Activated CD8-positive, alpha-beta T cell treated with anti-CD3 and anti-CD28 coated beads for 36 hours (primary cell): ENCODE results near the gene GRID2. TPM values are rescaled to one million over a fixed set of nuclear protein-coding genes. Genes with fewer than 3 reads are reported as not detected.

ENCODE experiments used
- ATAC-seq: fragments of 200-7000 bp; cut with Tn5 transposase; one replicate; pipeline ENCODE4 v1.10.0; 2021; ENCODE audit warnings: mild to moderate bottlenecking, moderate library complexity
- CTCF ChIA-PET: fragments of 350-600 bp; sonication (Branson Sonifier 250); formaldehyde crosslinking; loops from one replicate; lab custom pipeline; 2021; ENCODE audit warnings: antibody characterized with exemption; lab: Charles Lee
- POLR2A ChIA-PET: fragments of 350-600 bp; sonication (Branson Sonifier 250); formaldehyde crosslinking; loops from one replicate; lab custom pipeline; 2021; ENCODE audit warnings: antibody characterized with exemption; lab: Charles Lee
- DNase-seq: peaks from one replicate; pipeline ENCODE4 v3.0.0-alpha.2; 2020
- H3K27ac Mint-ChIP-seq: one replicate; pipeline ENCODE4 v1.8.0; 2021; ENCODE audit warnings: mild to moderate bottlenecking, mixed read lengths
- H3K27me3 Mint-ChIP-seq: one replicate; pipeline ENCODE4 v1.8.0; 2021; ENCODE audit warnings: mixed read lengths
- H3K36me3 Mint-ChIP-seq: one replicate; pipeline ENCODE4 v1.8.0; 2021; ENCODE audit warnings: low read depth, mixed read lengths
- H3K4me1 Mint-ChIP-seq: one replicate; pipeline ENCODE4 v1.8.0; 2021; ENCODE audit warnings: low read depth, mixed read lengths
- H3K4me3 Mint-ChIP-seq: one replicate; pipeline ENCODE4 v1.8.0; 2021; ENCODE audit warnings: mild to moderate bottlenecking, moderate library complexity, mixed read lengths
- H3K9me3 Mint-ChIP-seq: one replicate; pipeline ENCODE4 v1.8.0; 2021; ENCODE audit warnings: mixed read lengths
- intact Hi-C: fragments of 100-400 bp; cut with micrococcal nuclease; formaldehyde crosslinking; loops from one replicate; pipeline ENCODE4 v1.10.0; 2022
- total RNA-seq, 2 experiments: library from RNA; stranded (reverse); gene quantifications; one replicate each; pipeline ENCODE4 v1.2.3, GENCODE V29; 2021
- TF ChIP-seq, protein P1 (sequence below): fragments of 200-600 bp; IDR thresholded peaks from one replicate; pipeline ENCODE4 v1.8.0; 2022; ENCODE audit warnings: antibody characterized with exemption, mild to moderate bottlenecking

Gene GRID2
- total RNA-seq, 2 experiments from 2014 or later, result not detected

DNA sequence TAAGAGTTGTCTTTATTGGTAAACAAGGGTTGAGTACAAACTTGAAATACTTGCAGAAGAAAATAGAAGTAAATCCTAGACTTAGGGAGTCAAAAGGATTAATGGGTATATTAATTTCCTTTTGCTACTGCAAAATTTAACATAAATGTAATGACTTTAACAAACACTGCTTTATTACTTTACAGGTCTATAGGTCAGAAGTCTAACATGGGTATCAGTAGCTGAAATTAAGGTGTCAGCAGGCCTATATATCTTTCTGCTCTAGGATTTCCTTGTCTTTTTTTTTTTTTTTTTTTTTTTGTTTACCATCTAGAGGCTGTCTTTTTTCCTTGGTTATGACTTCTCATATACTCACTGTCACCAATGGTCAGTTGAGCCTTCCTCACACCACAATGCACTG, 220.4 kb downstream of the GRID2 start:
- H3K27ac Mint-ChIP-seq, result no peak overlapping the region
- CTCF ChIA-PET, result no interaction called here
- ATAC-seq, result no peak
- H3K4me1 Mint-ChIP-seq, result no peaks in the 10 kb centered on the region
- intact Hi-C loops, result no loop called here
- TF ChIP-seq, protein P1, sequence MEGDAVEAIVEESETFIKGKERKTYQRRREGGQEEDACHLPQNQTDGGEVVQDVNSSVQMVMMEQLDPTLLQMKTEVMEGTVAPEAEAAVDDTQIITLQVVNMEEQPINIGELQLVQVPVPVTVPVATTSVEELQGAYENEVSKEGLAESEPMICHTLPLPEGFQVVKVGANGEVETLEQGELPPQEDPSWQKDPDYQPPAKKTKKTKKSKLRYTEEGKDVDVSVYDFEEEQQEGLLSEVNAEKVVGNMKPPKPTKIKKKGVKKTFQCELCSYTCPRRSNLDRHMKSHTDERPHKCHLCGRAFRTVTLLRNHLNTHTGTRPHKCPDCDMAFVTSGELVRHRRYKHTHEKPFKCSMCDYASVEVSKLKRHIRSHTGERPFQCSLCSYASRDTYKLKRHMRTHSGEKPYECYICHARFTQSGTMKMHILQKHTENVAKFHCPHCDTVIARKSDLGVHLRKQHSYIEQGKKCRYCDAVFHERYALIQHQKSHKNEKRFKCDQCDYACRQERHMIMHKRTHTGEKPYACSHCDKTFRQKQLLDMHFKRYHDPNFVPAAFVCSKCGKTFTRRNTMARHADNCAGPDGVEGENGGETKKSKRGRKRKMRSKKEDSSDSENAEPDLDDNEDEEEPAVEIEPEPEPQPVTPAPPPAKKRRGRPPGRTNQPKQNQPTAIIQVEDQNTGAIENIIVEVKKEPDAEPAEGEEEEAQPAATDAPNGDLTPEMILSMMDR, result no peak
- POLR2A ChIA-PET, result no interaction called here
- H3K9me3 Mint-ChIP-seq, result no peaks in the 10 kb centered on the region
- H3K36me3 Mint-ChIP-seq, result no peaks in the 10 kb centered on the region
- no peak for DNase-seq
- H3K27me3 Mint-ChIP-seq, result no peaks in the 10 kb centered on the region
- H3K4me3 Mint-ChIP-seq, result no peak overlapping the region

DNA sequence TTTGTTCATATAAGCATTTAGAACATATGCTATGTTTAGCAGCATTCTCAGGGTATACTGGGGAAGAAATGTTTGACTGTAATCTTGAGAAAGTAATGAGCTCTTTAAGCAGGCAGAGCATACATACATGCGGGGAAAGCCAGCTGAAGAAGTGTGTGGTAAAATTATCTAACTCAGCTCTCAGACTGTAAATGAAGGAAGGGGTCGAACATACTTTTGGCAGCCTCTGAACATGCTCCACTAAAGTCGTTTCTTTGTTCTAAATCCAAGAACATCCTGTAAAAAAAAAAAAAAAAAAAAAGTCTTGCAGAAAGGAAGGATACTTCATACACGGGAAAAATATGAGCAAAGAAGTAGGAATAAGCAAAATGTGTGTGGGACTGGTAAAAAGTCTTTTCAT, 224.8 kb downstream of the GRID2 start:
- Mint-ChIP-seq H3K27me3 (no peaks in the 10 kb centered on the region), H3K36me3 (no peaks in the 10 kb centered on the region), H3K9me3 (peaks cover 9% of the 10 kb centered on the region), H3K27ac (no peak overlapping the region), H3K4me3 (no peak overlapping the region), H3K4me1 (no peaks in the 10 kb centered on the region)
- DNase-seq (no peak), ATAC-seq (no peak)
- intact Hi-C loops, result no loop called here
- CTCF ChIA-PET, result no interaction called here
- TF ChIP-seq, protein P1, result no peak
- POLR2A ChIA-PET, result no interaction called here

DNA sequence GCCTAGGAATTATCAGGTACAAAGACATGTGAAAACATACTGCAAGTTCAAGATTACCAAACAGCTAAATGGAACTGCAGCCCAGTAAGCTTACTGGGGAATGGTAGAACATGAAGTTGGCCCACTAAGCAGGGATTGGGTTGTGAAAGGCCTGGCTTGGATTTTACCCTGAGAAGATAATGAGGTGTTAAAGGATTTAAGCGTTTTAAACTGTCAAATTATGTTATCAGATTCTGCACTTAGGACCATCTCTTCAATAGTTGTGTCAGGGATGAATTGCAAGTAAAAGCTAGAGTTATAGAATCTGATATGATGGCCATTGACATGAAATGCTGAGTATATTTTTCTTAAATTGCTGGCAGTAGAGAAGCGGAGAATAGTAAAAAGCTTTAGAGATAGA, 225.7 kb downstream of the GRID2 start:
- Mint-ChIP-seq H3K9me3 (peaks cover 9% of the 10 kb centered on the region), H3K27ac (no peak overlapping the region), H3K4me1 (no peaks in the 10 kb centered on the region), H3K4me3 (no peak overlapping the region), H3K36me3 (no peaks in the 10 kb centered on the region), H3K27me3 (no peaks in the 10 kb centered on the region)
- ATAC-seq (no peak), DNase-seq (no peak)
- intact Hi-C loops, result no loop called here
- ChIA-PET POLR2A (no interaction called here), CTCF (no interaction called here)
- TF ChIP-seq, protein P1, result no peak

DNA sequence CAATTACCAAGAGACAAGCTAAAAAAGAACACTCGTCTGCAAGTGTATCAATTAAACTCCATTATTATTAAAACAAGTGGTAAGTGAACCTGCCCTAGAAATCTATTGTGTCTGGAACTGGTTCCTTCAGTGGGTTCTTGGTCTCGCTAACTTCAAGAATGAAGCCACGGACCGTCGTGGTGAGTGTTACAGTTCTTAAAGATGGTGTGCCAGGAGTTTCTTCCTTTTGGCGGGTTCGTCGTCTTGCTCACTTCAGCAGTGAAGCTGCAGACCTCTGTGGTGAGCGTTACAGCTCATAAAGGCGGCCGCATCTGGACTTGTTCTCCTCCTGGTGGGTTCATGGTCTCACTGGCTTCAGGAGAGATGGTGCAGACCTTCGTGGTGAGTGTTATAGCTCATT, 231.8 kb downstream of the GRID2 start:
- H3K4me1 Mint-ChIP-seq, result no peaks in the 10 kb centered on the region
- POLR2A ChIA-PET, result interaction anchor here (0.6 kb wide), 1 partner anchor 12 kb away, joined by 4 read pairs; no protein-coding TSS in a partner anchor
- H3K4me3 Mint-ChIP-seq, result no peak overlapping the region
- H3K27me3 Mint-ChIP-seq, result no peaks in the 10 kb centered on the region
- intact Hi-C loops, result no loop called here
- CTCF ChIA-PET, result no interaction called here
- H3K27ac Mint-ChIP-seq, result no peak overlapping the region
- DNase-seq (no peak), ATAC-seq (no peak)
- peaks cover 6% of the 10 kb centered on the region for H3K9me3 Mint-ChIP-seq
- TF ChIP-seq, protein P1, result no peak
- H3K36me3 Mint-ChIP-seq, result no peaks in the 10 kb centered on the region

DNA sequence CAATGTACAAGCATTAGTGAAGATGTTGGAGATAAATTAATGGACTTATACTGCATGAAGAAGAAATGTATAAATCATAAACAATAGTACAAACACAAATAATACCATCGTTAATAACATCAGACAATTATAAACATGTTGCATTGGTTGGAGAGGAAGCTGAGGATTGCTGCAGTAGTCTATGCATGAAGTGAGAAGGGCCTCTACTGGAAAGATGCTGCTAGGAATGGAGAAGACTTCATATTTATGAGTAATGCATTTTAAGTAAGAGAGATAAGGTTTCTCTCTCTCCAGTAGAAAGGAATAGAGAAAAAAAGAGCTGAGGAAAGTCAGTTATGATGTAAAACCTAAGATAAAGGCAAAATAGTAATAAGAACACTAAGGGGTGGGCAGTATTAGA, 247.8 kb downstream of the GRID2 start:
- H3K36me3 Mint-ChIP-seq, result no peaks in the 10 kb centered on the region
- peaks cover 4% of the 10 kb centered on the region for H3K9me3 Mint-ChIP-seq
- CTCF ChIA-PET, result no interaction called here
- H3K4me1 Mint-ChIP-seq, result no peaks in the 10 kb centered on the region
- ATAC-seq, result no peak
- H3K27ac Mint-ChIP-seq, result no peak overlapping the region
- H3K4me3 Mint-ChIP-seq, result no peak overlapping the region
- POLR2A ChIA-PET, result no interaction called here
- no peaks in the 10 kb centered on the region for H3K27me3 Mint-ChIP-seq
- no peak for DNase-seq
- intact Hi-C loops, result no loop called here
- TF ChIP-seq, protein P1, result no peak
